Endothelial cell of umbilical vein (primary cell): Measurements from ENCODE around the gene C12orf50. TPM values are rescaled to one million over a fixed set of nuclear protein-coding genes. Genes with fewer than 3 reads are reported as not detected.

Source experiments
- BruUV-seq: library from RNA; stranded (reverse); fragments of 400-500 nt; replicated peaks from 2 replicates; lab custom pipeline; 2021; lab: Mats Ljungman, UMichigan
- CTCF ChIA-PET: fragments of 300-600, 350-600 bp; sonication (Branson Sonifier 250); formaldehyde crosslinking; loops from one replicate; lab custom pipeline; 2021; ENCODE audit warnings: antibody characterized with exemption, inconsistent platforms; lab: Charles Lee
- POLR2A ChIA-PET: fragments of 300-600, 350-600 bp; sonication (Branson Sonifier 250); formaldehyde crosslinking; loops from one replicate; lab custom pipeline; 2021; ENCODE audit warnings: antibody characterized with exemption, inconsistent platforms; lab: Charles Lee
- DNase-seq: peaks from one replicate; pipeline ENCODE4 v3.0.0-alpha.2; 2011; ENCODE audit warnings: low read depth, low spot score
- FAIRE-seq: peaks from 2 replicates; lab custom pipeline; 2011; peaks lifted over from hg19 to GRCh38; lab: Jason Lieb, UNC
- H2AFZ ChIP-seq: 2 replicates; pipeline ENCODE4 v1.6.0; 2012; ENCODE audit warnings: low read depth, low read length, control low read depth, inconsistent platforms
- H3K27ac ChIP-seq: 2 replicates; pipeline ENCODE4 v1.5.1; 2011; ENCODE audit warnings: low read depth, mild to moderate bottlenecking, control low read depth, low read length, moderate library complexity; ENCODE audit not compliant: insufficient read depth
- H3K27me3 ChIP-seq, 2 experiments: 2 replicates each; pipeline versions ENCODE4 v1.6.0 to v1.6.1; 2011; ENCODE audit warnings: low read length in 2 of 2, mixed read lengths in 1 of 2; ENCODE audit not compliant: control insufficient read depth in 2 of 2, insufficient read depth in 2 of 2
- H3K36me3 ChIP-seq, 2 experiments: 2 replicates in 1 of 2; 3 replicates in 1 of 2; pipeline ENCODE4 v1.5.1; 2011; ENCODE audit warnings: low read length in 2 of 2, mild to moderate bottlenecking in 1 of 2, moderate library complexity in 1 of 2; ENCODE audit not compliant: control insufficient read depth in 2 of 2, insufficient read depth in 2 of 2; ENCODE audit errors: extremely low read depth in 1 of 2
- H3K4me1 ChIP-seq: 3 replicates; pipeline ENCODE4 v1.5.1; 2011; ENCODE audit warnings: mild to moderate bottlenecking, low read length; ENCODE audit not compliant: control insufficient read depth, insufficient read depth; ENCODE audit errors: extremely low read depth
- H3K4me2 ChIP-seq: 2 replicates; pipeline ENCODE4 v1.6.1; 2011; ENCODE audit warnings: low read length, control low read depth, mixed read lengths; ENCODE audit not compliant: insufficient read depth
- H3K4me3 ChIP-seq, 3 experiments: fragments of 200-600 bp in 1 of 3; sonication (generic), shearing (Covaris generic) in 1 of 3; replicated peaks in 1 of 3; 2 replicates each; pipeline ENCODE4 v1.5.1; 2011 to 2016; ENCODE audit warnings: control low read depth in 3 of 3, low read length in 3 of 3, mild to moderate bottlenecking in 2 of 3, inconsistent platforms in 1 of 3, low read depth in 1 of 3, moderate library complexity in 1 of 3; ENCODE audit not compliant: insufficient read depth in 1 of 3
- H3K79me2 ChIP-seq: 2 replicates; pipeline ENCODE4 v1.6.0; 2012; ENCODE audit warnings: low read length, inconsistent platforms; ENCODE audit not compliant: control insufficient read depth, insufficient read depth
- H3K9ac ChIP-seq: replicated peaks from 2 replicates; pipeline ENCODE3; 2011; ENCODE audit warnings: low read length, control low read depth; ENCODE audit not compliant: insufficient read depth; ENCODE audit errors: extremely low read depth
- H3K9me1 ChIP-seq: replicated peaks from 3 replicates; pipeline ENCODE4 v1.6.0; 2011; ENCODE audit warnings: mild to moderate bottlenecking, low read length; ENCODE audit not compliant: control insufficient read depth, insufficient read depth; ENCODE audit errors: extremely low read depth
- H3K9me3 ChIP-seq: replicated peaks from 2 replicates; pipeline ENCODE4 v1.5.1; 2012; ENCODE audit warnings: low read length, inconsistent platforms; ENCODE audit not compliant: control insufficient read depth, insufficient read depth
- H4K20me1 ChIP-seq: replicated peaks from 2 replicates; pipeline ENCODE3; 2011; ENCODE audit warnings: mild to moderate bottlenecking, low read length; ENCODE audit not compliant: control insufficient read depth, insufficient read depth; ENCODE audit errors: extremely low read depth
- EZH2 ChIP-seq: IDR thresholded peaks from 2 replicates; pipeline ENCODE4 v1.6.1; 2012; ENCODE audit warnings: borderline replicate concordance, low read depth, mild to moderate bottlenecking, moderate library complexity, low read length, inconsistent platforms; ENCODE audit not compliant: severe bottlenecking
- FOS ChIP-seq: IDR thresholded peaks from 2 replicates; pipeline ENCODE4 v1.6.1; 2011; ENCODE audit warnings: mild to moderate bottlenecking, low read length, moderate library complexity, borderline replicate concordance; ENCODE audit not compliant: insufficient read depth
- GATA2 ChIP-seq: IDR thresholded peaks from 2 replicates; pipeline ENCODE4 v1.7.0; 2011; ENCODE audit warnings: low read depth, mild to moderate bottlenecking, moderate library complexity, mixed read lengths, low read length; ENCODE audit not compliant: insufficient read length, insufficient read depth
- JUN ChIP-seq: IDR thresholded peaks from 2 replicates; pipeline ENCODE4 v1.6.1; 2011; ENCODE audit warnings: borderline replicate concordance, low read depth; ENCODE audit not compliant: insufficient read length, insufficient read depth
- MYC ChIP-seq: IDR thresholded peaks from one replicate; pipeline ENCODE4 v1.6.1; 2011; ENCODE audit warnings: mild to moderate bottlenecking, low read depth, low read length
- POLR2A ChIP-seq: IDR thresholded peaks from 2 replicates; pipeline ENCODE4 v1.6.1; 2012; ENCODE audit warnings: low read depth, mild to moderate bottlenecking, control low read depth, low read length
- POLR2AphosphoS5 ChIP-seq: IDR thresholded peaks from 2 replicates; pipeline ENCODE4 v1.6.1; 2012; ENCODE audit warnings: low read depth, mild to moderate bottlenecking, control low read depth, low read length, moderate library complexity; ENCODE audit not compliant: insufficient read depth
- dilution Hi-C: fragments of 300-500 bp; cut with MboI; formaldehyde crosslinking; loops from one replicate; pipeline ENCODE4 v1.15.0; 2019; ENCODE audit warnings: low sequenced_read_pairs; ENCODE audit not compliant: extremely low pct_ligation_motif_present
- intact Hi-C: fragments of 100-400 bp; cut with micrococcal nuclease; formaldehyde crosslinking; loops from one replicate; pipeline ENCODE4 v1.10.0; 2022
- polyA plus RNA-seq, 4 experiments: library from polyadenylated mRNA; depleted of rRNA in 3 of 4; stranded (reverse) in 3 of 4; unstranded in 1 of 4; fragments of >200 nt; gene quantifications; 2 replicates each; pipeline versions ENCODE4 v1.2.1 to v1.2.3, GENCODE V29; 2011 to 2012; ENCODE audit warnings: missing spikeins in 1 of 4
- total RNA-seq: library from RNA; stranded (reverse); gene quantifications from 2 replicates; pipeline ENCODE4 v1.2.3, GENCODE V29; 2021
- TF ChIP-seq, protein P1 (sequence below), 2 donors: IDR thresholded peaks; 1 replicate in 1 of 2; 2 replicates in 1 of 2; pipeline ENCODE4 v1.5.1; 2011; ENCODE audit warnings: low read length in 2 of 2, mild to moderate bottlenecking in 2 of 2, moderate library complexity in 2 of 2, control low read depth in 1 of 2, inconsistent platforms in 1 of 2, low read depth in 1 of 2; ENCODE audit not compliant: insufficient read depth in 1 of 2; ENCODE audit errors: extremely low read depth in 1 of 2
- TF ChIP-seq, protein P2 (sequence below): IDR thresholded peaks from 2 replicates; pipeline ENCODE4 v1.6.1; 2011; ENCODE audit not compliant: insufficient read depth, insufficient read length

Gene C12orf50
- total and polyA plus RNA-seq, 2 donors (not counting 3 experiments of a cell fraction or from before 2014, with no cell fraction given): 0.31 TPM; not detected in 1

- intact Hi-C loops (no loop called here), dilution Hi-C loops (no loop called here)
- Histone ChIP-seq H3K36me3 (no peaks in the 10 kb centered on the region), H2AFZ (no peak overlapping the region), H3K9me3 (no peaks in the 10 kb centered on the region), H3K4me3 (peak overlapping the region; percentile 48 to 90 (median 63)), H3K4me1 (peaks cover 13% of the 10 kb centered on the region), H3K9me1 (no peaks in the 10 kb centered on the region), H3K9ac (peak overlapping the region; percentile 70), H3K27ac (no peak overlapping the region), H3K4me2 (peak overlapping the region; percentile 96), H3K27me3 (no peaks in the 10 kb centered on the region), H3K79me2 (peaks cover 57% of the 10 kb centered on the region), H4K20me1 (no peaks in the 10 kb centered on the region)
- POLR2A ChIA-PET: no interaction called here
- DNase-seq (peak; percentile 7), FAIRE-seq (no peak)
- TF ChIP-seq GATA2: no peak
- CTCF ChIA-PET: no interaction called here
- no TSS peak for BruUV-seq
These were observed 7.3 kb upstream of the C12orf50 start for GRCh38 chr12:88036353-88036965.

DNA sequence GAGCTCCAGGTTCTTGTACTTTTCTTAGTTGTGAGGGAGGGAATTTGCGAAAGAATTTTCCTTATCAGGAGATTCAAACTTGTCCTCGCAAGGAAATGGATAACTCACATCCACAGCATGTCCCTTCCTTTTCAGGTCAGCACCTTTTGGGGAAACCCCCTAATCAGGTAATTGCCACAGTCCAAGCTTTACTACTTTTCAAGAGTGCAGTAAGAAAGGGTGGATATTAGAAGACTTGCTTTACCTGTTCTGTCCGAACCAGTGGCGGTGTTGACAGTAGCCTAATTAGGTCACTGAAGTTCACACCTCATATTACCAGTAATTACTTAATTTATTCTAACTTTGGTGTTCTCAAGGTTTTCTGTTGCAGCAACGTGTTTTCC is 6.7 kb upstream of the C12orf50 start:
- Histone ChIP-seq H3K27ac (peak overlapping the region; percentile 17), H3K4me2 (peak overlapping the region; percentile 96), H4K20me1 (no peaks in the 10 kb centered on the region), H3K4me1 (peaks cover 13% of the 10 kb centered on the region), H3K27me3 (no peaks in the 10 kb centered on the region), H3K36me3 (no peaks in the 10 kb centered on the region), H3K9me3 (no peaks in the 10 kb centered on the region), H3K9ac (peak overlapping the region; percentile 70), H2AFZ (peak overlapping the region; percentile 79), H3K79me2 (peaks cover 52% of the 10 kb centered on the region), H3K9me1 (no peaks in the 10 kb centered on the region), H3K4me3 (peak overlapping the region; percentile 48 to 90 (median 63))
- FAIRE-seq (peak; percentile 4), DNase-seq (no peak)
- TSS peak; percentile 26 for BruUV-seq
- POLR2A ChIA-PET: no interaction called here
- dilution Hi-C loops (no loop called here), intact Hi-C loops (no loop called here)
- CTCF ChIA-PET: interaction anchor here (1.1 kb wide), 2 partner anchors 17 to 43 kb away, joined by 3 to 4 read pairs; no protein-coding TSS in a partner anchor
- TF ChIP-seq EZH2 (no peak), FOS (no peak), JUN (no peak), MYC (no peak), GATA2 (no peak), POLR2A (no peak), POLR2AphosphoS5 (no peak)
- TF ChIP-seq, protein P1, sequence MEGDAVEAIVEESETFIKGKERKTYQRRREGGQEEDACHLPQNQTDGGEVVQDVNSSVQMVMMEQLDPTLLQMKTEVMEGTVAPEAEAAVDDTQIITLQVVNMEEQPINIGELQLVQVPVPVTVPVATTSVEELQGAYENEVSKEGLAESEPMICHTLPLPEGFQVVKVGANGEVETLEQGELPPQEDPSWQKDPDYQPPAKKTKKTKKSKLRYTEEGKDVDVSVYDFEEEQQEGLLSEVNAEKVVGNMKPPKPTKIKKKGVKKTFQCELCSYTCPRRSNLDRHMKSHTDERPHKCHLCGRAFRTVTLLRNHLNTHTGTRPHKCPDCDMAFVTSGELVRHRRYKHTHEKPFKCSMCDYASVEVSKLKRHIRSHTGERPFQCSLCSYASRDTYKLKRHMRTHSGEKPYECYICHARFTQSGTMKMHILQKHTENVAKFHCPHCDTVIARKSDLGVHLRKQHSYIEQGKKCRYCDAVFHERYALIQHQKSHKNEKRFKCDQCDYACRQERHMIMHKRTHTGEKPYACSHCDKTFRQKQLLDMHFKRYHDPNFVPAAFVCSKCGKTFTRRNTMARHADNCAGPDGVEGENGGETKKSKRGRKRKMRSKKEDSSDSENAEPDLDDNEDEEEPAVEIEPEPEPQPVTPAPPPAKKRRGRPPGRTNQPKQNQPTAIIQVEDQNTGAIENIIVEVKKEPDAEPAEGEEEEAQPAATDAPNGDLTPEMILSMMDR (IDR thresholded peaks at IDR 0.05; ENCODE audit: extremely low read depth in 1 of 2, insufficient read depth in 1 of 2, low read depth in 1 of 2, low read length in 2 of 2): no peak
- TF ChIP-seq, protein P2, sequence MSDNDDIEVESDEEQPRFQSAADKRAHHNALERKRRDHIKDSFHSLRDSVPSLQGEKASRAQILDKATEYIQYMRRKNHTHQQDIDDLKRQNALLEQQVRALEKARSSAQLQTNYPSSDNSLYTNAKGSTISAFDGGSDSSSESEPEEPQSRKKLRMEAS: no peak
